ENCODE measurements around the gene PARVA.

The PARVA gene

DNA sequence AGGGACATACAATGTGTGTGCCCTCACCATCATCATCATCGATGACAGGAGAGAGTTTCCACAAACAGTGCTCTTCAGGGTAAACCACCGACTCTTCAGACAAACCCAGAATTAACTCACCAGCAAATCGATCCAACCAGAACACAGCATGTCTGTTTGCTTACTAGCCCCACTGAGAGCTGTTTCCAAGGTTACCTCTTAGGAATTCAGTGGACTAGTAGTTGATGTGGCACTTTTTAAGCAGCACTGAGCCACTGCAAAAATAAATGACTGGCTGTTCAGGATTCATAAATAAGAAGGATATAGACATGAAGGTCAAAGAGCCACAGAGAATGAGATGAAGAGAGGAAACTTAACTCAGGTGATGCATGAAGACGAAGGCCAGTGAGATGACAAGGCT is 83.1 kb downstream of the PARVA start:
- no peak for DNase-seq

DNA sequence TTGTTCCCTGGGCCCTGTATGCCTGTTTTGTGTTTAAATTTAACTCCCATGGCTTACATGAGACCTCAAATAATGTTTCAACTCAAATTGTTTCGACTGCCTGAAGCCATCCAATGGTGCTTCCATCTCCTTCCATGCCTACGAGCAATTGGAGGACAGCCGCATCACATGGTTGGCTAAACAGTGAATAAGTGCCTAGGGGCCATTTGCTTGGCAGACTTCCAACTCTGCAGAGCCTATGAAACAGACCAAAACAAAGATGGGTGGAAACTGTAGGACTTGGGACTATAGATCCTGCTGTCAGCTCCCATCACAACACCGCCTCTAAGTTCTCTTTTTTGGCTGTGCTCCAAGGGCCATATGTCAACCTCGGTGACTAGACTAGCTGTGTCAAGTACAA is 84.1 kb downstream of the PARVA start:
- no peak for DNase-seq

DNA sequence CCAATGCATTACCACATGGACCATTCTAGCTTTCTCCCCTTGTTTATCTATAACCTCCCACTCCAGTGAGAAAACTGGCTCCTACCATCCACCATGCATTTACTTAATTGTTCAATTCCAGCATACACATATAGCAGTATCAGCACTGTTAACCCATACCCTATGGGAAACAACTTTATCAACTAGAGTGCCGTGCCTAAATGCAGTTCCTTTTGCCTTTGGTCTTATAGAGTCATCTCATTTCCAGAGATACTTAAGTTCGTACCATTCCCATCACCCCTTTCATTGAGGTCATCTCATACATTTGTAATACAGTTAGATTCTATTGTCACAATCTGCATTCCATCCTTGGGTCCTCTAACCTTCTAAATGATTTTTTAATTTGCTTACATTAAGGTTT is 86.9 kb downstream of the PARVA start:
- no peak for DNase-seq

DNA sequence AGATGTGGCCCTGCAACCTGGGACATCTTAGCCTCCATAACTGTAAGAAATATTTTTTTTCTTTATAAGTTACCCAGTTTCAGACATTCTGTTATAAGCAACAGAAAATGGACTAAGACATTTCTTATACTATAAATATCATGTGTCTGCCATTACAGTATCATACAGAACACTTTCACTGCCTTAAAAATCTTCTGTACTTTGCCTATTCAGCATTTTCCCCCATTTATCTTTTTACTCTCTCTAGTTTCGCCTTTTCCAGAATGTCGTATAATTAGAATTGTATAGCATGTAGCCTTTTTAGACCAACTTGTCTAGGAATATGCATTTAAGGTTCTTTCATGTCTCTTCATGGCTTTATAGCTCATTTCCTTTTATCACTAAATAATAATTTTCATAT is 88.0 kb downstream of the PARVA start:
- no peak for DNase-seq

DNA sequence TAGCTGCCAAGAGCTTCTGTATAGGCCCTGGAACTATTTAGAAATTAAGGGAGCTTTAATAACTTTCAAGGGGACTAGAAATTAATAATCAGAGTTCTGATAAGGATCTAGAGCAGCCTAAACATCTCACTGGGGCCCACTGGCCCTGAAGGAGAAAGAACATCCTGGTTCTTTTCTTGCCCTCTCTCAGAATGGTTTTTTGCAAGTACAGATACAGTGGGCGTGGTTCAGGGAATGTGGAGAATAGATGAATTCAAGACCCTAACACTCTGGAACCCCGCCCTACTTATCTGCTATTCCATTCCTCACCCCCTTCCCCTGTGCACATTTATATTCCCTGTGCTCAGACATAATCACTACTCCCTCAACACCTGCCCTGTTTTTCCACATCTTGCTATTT is 90.2 kb downstream of the PARVA start:
- DNase-seq: no peak

DNA sequence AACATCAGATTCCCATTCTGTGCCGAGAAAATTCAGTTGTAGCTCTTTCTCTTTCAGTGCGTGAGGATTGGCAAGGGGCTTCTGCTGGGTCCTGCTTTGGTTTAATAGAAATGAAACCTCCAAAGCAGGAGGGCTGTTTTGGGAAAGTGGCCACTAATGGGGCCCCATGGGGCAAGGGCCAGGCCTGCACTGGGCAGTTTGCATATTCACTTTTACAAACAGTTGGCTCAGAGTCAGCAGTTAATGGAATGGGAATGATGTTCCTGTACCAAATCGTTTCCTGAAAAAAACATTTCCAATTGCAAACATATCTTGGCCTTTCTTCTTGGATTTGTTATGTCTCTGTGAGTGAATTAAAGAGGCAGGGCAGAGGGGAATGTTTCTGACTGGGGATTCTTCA is 92.1 kb downstream of the PARVA start:
- DNase-seq: no peak

DNA sequence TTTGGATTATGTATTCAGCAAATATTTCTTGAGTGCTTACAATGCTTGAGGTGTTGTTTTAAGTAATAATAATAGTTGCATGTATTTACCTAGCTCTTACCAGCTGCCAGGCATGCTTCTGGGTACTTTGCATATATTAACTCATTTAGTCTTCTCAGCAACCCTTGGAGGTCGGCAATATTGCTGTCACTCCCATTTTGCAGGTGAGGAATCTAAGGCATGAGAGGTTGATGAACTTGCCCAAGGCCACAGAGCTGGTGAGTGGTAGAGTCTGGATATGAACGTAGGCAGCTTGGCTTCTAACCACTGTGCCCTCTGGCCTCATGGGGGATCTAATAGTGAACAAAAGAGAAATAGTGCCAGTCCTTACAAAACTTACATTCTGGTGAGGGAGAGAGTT is 92.9 kb downstream of the PARVA start:
- DNase-seq: no peak

DNA sequence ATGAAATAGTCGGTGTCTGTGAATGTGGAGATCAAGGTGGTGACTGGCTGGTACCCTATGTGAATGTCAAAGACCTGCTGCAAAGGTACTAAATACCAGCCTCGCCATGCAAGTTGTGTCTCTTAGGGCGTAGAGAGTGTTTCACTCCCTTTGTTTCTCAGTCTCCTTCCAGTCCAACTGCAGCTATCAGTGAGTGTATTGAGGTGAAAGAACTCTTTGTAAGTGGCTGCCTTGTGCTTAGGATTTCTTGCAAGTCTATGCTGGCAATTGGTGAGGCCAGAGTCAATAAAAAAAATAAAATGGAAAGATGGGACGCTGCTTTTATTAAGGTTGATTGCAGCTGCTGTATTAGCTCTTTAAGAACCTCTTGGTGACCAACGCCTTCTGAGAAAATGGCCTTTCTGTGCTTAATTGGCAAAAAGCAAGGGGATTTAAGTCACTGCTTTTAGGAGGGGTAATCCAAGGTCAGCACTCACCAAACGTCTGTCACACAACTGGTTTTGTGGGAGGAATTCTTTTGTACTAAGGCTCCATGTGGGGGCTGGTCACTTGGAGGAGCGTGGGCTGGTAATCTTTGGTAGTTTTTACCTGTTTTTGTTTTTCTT is 95.1 kb downstream of the PARVA start:
- DNase-seq: no peak

DNA sequence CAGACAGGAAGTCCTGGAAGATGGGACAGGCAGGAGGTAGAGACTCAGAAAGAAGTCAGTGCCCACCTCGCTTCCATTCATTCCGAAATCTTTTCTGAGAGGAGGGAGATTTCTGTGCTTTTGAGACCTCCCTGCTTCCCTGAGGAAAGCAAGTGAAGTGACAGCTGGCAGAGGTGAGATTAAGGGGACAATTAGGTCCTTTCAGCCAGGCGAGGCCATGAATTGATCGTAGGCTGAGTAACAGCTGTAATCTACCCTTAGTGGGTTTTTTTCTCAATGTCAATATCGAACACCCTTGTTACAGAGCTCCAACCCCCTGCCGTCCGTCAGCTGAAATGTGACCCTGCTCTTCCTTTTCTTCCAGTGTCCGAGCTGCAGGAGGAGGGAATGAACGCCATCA is 96.0 kb downstream of the PARVA start:
- DNase-seq: no peak

DNA sequence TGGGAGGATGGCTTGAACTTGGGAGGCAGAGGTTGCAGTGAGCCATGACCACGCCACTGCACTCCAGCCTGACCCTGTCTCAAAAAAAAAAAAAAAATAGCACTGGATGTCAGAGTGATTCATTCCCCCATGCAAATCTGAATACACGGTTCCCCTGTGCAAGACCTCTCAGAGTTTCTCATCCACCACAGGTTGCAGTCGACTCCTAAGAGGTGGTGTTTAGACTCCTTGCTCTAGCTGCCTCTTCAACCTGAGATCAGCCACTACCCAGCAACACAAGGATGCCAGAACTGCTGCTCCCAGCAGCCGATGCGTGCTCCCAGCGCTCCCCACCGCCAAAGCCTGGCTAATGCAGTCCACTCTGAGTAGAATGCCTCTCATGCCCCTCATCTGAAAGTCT is 97.5 kb downstream of the PARVA start:
- no peak for DNase-seq

DNA sequence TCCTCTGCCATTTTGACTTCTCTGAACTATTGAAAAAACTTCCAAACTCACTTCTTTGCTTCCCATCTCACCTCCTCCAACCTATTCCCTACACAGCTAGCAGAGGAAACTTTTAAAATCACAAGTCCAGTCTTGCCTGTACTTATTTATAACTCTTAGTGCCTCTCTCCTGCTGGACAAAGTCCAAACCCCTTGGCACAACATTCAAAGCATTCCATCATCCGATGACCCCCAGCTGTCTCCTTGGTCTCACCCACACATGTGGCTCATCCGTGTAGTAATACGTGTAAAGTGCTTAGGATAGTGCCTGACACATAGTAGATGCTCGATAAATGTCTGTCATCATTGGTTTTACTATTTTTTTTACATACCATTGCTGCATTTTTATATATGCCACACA is 101.4 kb downstream of the PARVA start:
- no peak for DNase-seq

DNA sequence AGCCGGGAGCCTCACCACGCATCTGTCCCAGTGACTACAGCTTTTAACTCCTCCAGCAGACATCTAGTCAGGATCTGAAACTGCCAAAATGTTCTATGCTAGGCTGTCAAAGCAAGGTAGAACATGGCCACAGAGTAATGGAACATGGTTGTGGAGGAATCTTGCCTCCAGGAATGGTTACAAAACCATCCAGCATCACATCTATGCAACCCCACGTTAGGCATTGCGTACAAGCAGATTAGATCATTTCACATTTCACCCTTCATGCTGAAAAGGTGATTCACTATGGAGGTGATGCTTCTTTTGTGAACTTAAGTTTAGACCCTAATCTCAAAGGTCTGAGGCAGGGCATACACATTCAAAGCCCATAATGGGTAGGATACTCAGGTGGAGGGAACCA is 103.0 kb downstream of the PARVA start:
- DNase-seq: no peak

DNA sequence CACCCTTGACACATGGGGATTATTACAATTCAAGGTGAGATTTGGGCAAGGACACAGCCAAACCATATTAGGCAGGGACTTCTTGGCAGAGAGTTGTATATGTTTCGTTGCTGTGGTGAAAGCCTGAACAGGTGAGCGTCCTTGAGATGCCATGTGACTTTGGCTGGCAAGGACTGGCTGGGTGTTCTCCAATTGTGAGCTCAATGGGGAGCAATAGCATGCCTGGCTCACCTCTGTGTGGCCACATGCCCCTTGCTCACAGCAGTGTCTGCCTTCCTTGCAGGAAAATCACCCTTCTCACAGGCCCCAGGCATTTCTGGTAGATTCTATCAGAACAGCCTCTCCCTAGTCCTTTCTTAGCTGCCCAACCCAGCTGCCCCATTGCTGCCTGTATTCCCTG is 105.5 kb downstream of the PARVA start:
- no peak for DNase-seq

DNA sequence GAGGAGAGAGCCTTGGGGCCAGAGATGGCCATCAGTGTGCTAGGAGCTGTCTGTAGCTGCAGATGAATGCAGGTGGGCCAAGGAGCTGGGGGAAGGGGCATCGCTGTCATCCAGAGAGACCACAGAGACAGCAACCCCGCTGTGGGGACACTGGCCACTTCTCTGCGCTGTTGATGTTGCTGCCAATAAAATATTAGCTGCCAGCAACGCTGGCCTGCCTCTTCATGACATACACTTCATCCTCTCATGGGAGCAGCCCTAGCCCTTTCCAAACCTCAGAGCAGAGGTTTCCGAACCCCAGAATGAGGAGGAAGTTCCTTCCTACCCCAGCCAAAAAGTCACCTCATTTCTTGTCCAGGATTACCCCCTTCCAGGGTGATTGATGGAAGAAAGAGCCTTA is 106.2 kb downstream of the PARVA start:
- no peak for DNase-seq

DNA sequence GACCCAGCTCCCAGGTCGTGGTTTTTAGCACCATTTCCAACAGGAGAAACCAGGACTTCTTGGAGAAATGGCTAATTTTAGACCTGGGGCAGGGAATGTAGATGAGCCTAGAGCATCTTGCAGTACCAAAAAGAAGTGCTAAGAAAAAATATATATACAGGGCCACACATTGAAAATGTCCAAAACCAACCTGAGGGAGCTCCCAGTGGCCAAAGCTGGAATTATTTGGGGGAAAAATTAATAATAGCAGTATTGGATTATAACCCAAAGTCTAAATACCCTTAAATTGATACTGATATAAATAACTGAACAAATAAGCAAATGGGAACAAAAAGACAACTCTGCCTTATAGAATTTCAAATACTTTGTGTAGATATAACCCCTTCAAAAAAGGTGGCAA is 108.0 kb downstream of the PARVA start:
- DNase-seq: no peak

DNA sequence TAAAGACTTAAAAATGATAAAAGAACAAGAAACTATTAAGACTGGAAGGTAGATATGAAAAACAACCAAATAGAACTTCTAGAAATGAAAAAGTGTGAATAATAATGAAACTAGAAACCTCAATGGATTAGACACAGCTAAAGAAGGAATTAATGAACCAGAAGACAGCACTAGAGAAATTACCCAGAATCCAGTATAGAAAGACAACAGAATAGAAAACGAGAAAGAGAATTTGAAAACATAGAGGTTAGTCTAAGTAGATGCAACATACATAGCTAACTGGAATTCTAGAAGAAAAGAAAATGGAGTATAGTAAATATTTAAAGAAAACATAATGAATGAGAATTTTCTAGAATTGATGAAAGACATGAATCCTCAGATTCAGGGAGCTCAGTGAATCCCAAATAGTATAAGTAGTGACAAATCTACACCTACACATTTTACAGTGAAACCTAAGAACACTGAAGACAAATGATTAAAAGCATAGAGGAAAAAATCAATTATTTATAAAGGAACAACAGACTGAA is 111.9 kb downstream of the PARVA start:
- DNase-seq: no peak

DNA sequence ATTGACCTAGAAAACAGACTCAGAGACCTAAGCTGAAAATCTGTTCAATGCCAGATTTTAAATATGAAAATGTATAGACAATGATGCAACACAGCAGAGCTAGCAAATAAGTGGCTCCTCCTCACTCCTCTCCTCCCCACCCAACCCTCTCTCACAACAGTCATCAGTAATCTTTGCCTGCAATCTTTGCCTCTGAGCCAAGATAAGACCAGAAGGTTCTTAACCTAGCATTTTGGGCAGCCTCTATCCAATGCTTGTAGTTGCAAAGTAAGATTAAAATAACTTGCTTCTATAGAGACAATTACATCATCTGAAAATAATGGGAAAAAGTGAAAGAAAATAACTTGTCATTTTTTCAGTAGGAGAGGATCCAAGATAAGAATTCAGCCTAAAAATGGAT is 117.3 kb downstream of the PARVA start:
- DNase-seq: no peak

DNA sequence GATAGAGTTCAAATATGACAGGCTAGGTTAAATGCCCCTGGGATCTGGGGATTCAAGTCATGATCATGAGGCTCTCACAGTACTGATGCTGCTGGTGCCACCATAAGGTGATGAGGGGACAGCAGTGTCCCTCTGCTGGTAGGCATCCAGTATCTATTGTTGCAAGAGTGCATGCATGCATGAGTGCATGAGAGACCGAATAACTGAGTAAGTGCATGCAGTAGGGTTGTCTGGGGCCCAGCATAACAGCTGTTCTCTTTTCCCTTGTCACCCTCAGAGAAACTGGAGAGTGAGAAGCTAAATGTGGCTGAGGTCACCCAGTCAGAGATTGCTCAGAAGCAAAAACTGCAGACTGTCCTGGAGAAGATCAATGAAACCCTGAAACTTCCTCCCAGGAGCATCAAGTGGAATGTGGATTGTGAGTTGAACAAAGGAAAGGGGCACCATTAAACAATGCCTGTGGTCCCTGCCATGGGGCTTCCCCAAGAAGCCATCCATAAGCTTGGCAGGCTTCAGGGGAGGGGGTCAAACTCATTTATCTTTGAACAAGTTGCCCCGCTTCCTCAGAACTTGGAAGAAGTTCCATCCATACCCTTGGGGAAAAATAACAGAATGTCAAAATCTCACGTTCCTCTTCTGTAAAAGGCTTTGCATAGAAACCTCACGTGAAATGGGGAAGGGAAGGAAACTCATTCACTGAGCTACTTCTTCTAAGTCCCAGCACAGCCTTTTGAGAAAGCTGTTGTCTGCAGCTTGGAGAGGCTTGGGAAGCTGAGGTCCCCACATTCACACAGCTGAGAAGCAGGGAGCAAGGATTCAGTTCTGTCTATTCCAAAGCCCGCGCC is 119.0 kb downstream of the PARVA start:
- DNase-seq: no peak

DNA sequence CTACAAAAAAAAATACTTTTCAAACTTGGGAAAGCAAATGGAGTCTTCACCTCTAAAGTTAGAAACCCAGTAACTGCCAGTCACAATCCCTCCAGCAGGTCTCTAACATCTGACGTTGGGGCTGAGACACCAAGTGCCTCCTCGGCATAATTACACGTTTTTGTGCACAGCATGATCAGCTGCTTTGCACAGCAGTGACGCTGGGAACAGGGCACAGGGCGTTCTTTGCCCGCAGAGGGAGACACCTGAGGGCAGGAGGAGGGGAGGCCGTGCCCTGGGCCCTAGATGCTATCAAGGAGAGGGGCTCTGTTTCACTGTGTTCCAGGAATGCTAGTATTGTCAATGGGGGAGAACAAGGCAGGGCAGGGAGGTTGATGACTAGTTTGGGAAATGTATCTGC is 120.1 kb downstream of the PARVA start:
- DNase-seq: no peak

DNA sequence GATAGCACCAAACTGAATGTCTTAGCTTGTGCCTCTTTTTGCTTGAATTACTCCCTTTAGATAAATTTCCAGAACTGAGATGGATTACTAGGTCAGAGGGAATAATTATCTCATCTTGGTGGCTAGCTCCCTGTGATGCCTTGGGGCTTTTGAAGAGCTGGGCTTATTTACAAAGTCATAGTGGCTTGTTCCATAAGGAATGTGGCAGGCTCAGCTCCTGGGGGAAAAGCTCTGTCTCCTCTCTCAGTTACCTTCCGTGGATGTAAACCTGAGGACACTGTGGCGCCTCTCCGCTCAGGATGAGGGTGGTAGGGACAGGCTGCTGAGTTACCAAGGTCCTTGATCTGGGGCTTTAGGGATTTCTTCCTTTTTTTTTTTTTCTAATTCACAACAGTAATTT is 121.7 kb downstream of the PARVA start:
- no peak for DNase-seq

DNA sequence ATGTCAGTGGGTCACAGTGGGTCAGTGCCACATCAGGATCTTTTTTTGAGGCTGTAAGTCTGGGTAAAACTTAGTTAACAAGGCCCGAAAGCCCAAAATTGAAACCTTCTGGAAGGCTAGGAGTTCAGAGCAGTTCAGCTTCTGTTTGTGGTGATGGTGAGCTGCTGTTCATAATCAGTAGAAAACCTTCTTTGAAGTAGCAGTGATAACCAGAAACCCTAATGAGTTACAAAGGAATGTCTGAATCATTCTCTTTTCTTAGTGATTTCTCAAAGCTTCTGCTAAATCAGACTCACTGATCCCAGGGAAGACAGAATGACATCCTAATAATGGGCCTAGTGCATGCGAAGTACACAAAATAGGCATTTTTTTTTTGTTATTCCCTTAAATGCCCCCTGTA is 124.7 kb downstream of the PARVA start:
- no peak for DNase-seq

DNA sequence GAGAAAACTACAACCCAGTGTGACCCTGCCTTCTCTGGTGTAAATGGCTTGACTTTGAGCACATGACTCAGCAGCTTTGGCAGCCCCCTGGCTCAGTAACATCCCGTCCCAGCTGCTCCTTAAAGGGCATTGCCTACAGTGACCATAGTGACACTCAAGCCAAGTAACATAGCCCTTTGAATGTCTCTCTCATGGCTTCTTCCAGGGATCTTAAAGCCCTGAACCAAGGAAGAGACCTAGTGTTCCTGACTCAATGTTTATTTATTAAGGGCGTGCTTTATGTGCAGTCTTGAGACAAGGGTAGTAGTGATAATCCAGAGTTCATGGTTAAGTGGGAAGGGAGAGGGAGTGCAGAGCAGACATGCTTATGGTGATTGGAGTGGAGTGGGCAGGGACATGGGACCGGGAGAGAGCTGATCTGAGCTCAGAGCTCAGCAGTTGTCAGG is 125.7 kb downstream of the PARVA start:
- no peak for DNase-seq

DNA sequence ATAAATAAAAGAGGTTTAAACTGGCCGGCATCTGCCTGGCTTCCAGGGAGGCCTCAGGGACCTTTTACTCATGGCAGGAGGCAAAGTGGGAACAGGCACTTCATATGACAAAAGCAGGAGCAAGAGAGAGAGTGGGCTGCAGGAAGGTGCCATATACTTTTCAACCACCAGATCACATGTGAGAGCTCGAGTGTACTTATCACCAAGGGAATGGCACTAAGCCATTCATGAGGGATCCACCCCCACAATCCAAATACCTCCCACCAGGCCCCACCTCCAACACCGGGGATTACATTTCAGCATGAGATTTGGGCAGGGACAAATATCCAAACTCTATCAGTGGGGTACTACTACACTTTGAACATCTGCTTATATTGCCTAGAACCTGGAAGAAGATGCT is 126.5 kb downstream of the PARVA start:
- DNase-seq: no peak

DNA sequence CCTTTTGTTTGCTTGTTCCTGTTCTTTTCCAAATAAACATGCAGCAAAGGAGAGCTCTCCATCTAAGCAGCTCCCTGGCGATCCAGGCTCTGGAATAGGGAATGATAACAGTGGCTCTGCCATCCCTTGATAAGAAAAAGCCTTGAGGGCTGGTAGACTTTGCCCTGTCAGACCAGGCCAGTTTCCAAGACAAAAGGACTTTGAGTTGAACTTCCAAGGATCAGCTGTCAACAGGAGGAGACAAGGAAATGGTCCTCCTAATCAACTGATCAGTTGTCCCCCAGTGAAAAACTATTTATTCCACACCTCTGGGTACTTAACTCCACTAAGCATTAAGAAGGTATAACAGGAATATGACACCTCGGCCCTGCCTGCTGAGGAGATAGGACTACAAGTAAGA is 127.8 kb downstream of the PARVA start:
- DNase-seq: no peak
